Endothelial cell of umbilical vein (primary cell): ENCODE data around the gene VWA8.

Experiments
- EZH2 ChIP-seq: IDR thresholded peaks from 2 replicates; pipeline ENCODE4 v1.6.1; 2012; ENCODE audit warnings: borderline replicate concordance, low read depth, mild to moderate bottlenecking, moderate library complexity, low read length, inconsistent platforms; ENCODE audit not compliant: severe bottlenecking
- JUN ChIP-seq: IDR thresholded peaks from 2 replicates; pipeline ENCODE4 v1.6.1; 2011; ENCODE audit warnings: borderline replicate concordance, low read depth; ENCODE audit not compliant: insufficient read length, insufficient read depth
- POLR2A ChIP-seq: IDR thresholded peaks from 2 replicates; pipeline ENCODE4 v1.6.1; 2012; ENCODE audit warnings: low read depth, mild to moderate bottlenecking, control low read depth, low read length
- POLR2AphosphoS5 ChIP-seq: IDR thresholded peaks from 2 replicates; pipeline ENCODE4 v1.6.1; 2012; ENCODE audit warnings: low read depth, mild to moderate bottlenecking, control low read depth, low read length, moderate library complexity; ENCODE audit not compliant: insufficient read depth
- TF ChIP-seq, protein P1 (sequence below), 2 donors: IDR thresholded peaks; 1 replicate in 1 of 2; 2 replicates in 1 of 2; pipeline ENCODE4 v1.5.1; 2011; ENCODE audit warnings: low read length in 2 of 2, mild to moderate bottlenecking in 2 of 2, moderate library complexity in 2 of 2, control low read depth in 1 of 2, inconsistent platforms in 1 of 2, low read depth in 1 of 2; ENCODE audit not compliant: insufficient read depth in 1 of 2; ENCODE audit errors: extremely low read depth in 1 of 2

DNA sequence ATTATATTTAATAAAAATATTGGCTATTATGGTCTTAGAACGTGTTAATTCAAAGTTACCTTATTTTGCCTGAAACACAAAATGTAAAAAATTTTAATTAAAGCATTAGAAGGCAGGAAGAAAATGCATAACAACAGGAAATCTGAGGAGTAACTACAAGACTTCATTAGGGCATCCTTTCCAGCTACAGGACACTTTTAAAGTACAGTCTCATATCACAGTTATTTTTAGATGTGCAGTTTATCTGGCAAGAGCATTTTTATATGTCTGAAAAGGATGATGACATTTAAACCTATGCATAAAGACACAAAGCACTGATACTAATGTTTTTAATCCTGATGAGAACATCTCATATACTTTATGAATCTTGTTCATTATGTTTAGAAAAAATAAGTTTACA, 247.5 kb downstream of the VWA8 start:
- TF ChIP-seq JUN (no peak), POLR2A (no peak), EZH2 (no peak), POLR2AphosphoS5 (no peak)
- TF ChIP-seq, protein P1, sequence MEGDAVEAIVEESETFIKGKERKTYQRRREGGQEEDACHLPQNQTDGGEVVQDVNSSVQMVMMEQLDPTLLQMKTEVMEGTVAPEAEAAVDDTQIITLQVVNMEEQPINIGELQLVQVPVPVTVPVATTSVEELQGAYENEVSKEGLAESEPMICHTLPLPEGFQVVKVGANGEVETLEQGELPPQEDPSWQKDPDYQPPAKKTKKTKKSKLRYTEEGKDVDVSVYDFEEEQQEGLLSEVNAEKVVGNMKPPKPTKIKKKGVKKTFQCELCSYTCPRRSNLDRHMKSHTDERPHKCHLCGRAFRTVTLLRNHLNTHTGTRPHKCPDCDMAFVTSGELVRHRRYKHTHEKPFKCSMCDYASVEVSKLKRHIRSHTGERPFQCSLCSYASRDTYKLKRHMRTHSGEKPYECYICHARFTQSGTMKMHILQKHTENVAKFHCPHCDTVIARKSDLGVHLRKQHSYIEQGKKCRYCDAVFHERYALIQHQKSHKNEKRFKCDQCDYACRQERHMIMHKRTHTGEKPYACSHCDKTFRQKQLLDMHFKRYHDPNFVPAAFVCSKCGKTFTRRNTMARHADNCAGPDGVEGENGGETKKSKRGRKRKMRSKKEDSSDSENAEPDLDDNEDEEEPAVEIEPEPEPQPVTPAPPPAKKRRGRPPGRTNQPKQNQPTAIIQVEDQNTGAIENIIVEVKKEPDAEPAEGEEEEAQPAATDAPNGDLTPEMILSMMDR (IDR thresholded peaks at IDR 0.05; ENCODE audit: extremely low read depth in 1 of 2, insufficient read depth in 1 of 2, low read depth in 1 of 2, low read length in 2 of 2) = no peak
